PC-9 (cell line): ENCODE data around the gene SRP19.

Experiments used
- CTCF ChIP-seq: fragments of 200-600 bp; sonication (generic); conservative IDR thresholded peaks from 2 replicates; pipeline ENCODE4 v1.6.1; 2017; ENCODE audit warnings: mixed run types, antibody characterized with exemption, mild to moderate bottlenecking, moderate library complexity
- EZH2 ChIP-seq: fragments of 200-600 bp; sonication (generic); IDR thresholded peaks from 2 replicates; pipeline ENCODE4 v1.8.0; 2017; ENCODE audit warnings: antibody characterized with exemption, low read depth

GRCh38 chr5:112885001-112885400 lies 23.9 kb downstream of the SRP19 start:
- TF ChIP-seq EZH2 (no peak), CTCF (no peak)
